ENCODE data around the gene SLC25A43.
A peak's percentile ranks its signal among the peaks of the same experiment; 100 is the strongest.
"Not testable (repeated sequence)": the region's sequence is repeated elsewhere in the genome, so short reads cannot be mapped to it uniquely, and the experiment has no call there.

SLC25A43 gene

DNA sequence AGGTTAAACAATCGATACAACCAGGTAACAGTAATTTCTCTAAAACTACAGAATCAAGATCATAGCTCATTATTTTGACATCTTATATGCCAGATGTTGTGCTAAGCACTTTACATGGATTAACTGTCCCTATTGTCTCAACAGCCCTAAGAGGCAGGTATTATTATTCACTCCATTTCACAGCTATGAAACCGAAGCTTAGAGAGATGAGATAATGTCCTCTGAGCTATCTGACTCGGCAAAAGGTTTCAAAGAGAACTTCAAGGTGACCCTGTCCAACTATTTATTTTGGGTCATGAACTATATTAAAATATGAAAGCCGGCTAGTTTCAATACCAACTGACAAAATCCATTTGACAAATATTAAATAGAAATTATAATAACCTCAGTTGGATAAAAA lies 79.4 kb downstream of the SLC25A43 start:
- TF ChIP-seq, protein P1, sequence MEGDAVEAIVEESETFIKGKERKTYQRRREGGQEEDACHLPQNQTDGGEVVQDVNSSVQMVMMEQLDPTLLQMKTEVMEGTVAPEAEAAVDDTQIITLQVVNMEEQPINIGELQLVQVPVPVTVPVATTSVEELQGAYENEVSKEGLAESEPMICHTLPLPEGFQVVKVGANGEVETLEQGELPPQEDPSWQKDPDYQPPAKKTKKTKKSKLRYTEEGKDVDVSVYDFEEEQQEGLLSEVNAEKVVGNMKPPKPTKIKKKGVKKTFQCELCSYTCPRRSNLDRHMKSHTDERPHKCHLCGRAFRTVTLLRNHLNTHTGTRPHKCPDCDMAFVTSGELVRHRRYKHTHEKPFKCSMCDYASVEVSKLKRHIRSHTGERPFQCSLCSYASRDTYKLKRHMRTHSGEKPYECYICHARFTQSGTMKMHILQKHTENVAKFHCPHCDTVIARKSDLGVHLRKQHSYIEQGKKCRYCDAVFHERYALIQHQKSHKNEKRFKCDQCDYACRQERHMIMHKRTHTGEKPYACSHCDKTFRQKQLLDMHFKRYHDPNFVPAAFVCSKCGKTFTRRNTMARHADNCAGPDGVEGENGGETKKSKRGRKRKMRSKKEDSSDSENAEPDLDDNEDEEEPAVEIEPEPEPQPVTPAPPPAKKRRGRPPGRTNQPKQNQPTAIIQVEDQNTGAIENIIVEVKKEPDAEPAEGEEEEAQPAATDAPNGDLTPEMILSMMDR (IDR thresholded peaks at IDR 0.05; ENCODE audit: low read depth, low read length, missing control alignments) = no peak
- DNase-seq (ENCODE audit: extremely low read depth, low read depth) = no peak
- H3K4me3 ChIP-seq (replicated peaks; ENCODE audit: low read depth, low read length) = no peak overlapping the region

GRCh38 chrX:119479845-119480244 lies 80.7 kb downstream of the SLC25A43 start:
- TF ChIP-seq, protein P1 (IDR thresholded peaks at IDR 0.05; ENCODE audit: low read depth, low read length, missing control alignments) = no peak
- no peak for DNase-seq (ENCODE audit: extremely low read depth, low read depth)
- H3K4me3 ChIP-seq (replicated peaks; ENCODE audit: low read depth, low read length) = no peak overlapping the region

- DNase-seq (ENCODE audit: extremely low read depth, low read depth) = no peak
- no peak overlapping the region for H3K4me3 ChIP-seq (replicated peaks; ENCODE audit: low read depth, low read length)
- TF ChIP-seq, protein P1 (IDR thresholded peaks at IDR 0.05; ENCODE audit: low read depth, low read length, missing control alignments) = no peak
Observed at GRCh38 chrX:119481323-119481801, 82.2 kb downstream of the SLC25A43 start.

GRCh38 chrX:119482041-119482440 lies 82.9 kb downstream of the SLC25A43 start:
- DNase-seq (ENCODE audit: extremely low read depth, low read depth) = no peak
- H3K4me3 ChIP-seq (replicated peaks; ENCODE audit: low read depth, low read length) = peak overlapping the region; percentile 19; the same call in 1 of the 2 replicates
- TF ChIP-seq, protein P1 (IDR thresholded peaks at IDR 0.05; ENCODE audit: low read depth, low read length, missing control alignments) = no peak

DNA sequence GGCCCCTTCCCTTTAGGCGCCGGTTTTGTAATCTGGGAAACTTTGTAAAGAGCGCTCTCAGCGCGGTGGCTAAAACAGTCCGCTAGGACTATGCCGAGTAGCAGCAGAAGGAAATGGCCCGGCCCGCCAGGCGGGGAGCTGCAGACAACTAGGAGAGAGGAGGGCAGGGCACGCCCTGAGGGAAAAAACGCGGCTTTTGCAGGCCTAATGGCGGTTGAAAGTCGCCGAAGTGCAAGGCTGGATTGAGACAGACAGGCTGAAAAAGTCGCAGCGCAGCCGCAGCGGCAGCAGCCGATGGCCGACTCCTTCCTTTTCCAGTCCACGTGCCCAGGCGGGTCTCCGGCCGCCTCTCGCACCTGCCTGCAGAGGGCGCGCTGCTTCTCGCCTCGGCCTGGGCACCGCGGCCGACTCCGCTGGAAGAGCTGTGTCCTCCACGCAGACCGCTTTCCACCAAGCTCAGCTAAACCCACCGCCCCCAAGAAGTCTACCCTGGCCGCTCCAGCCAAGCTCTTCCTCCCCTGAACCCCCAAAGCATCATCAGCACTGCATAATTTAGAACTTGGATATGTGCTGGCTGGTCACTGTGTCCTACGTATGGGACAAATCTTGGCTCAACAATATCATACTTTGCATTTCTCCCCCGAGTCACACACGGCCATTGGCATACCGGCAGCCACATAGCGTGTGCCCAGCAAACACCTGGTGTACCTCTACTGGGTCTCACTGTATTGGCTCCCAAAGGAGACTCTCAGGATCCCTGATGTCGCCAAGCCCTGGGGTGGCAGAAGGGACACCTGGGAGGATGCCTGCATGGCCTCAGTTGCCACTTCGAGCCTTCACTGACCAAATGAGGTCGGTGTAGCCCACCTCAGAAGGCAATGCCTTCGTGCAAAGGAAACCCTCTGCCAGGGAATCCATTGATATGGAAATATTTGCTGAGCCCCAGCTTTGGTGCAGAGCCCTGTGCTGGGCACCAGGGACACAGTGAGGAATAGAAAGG lies 83.6 kb downstream of the SLC25A43 start:
- peak overlapping the region; percentile 19 for H3K4me3 ChIP-seq (replicated peaks; ENCODE audit: low read depth, low read length)
- no peak for DNase-seq (ENCODE audit: extremely low read depth, low read depth)
- TF ChIP-seq, protein P1 (IDR thresholded peaks at IDR 0.05; ENCODE audit: low read depth, low read length, missing control alignments) = peak; percentile 62

- TF ChIP-seq, protein P1 (IDR thresholded peaks at IDR 0.05; ENCODE audit: low read depth, low read length, missing control alignments) = no peak
- no peak overlapping the region for H3K4me3 ChIP-seq (replicated peaks; ENCODE audit: low read depth, low read length)
- DNase-seq (ENCODE audit: extremely low read depth, low read depth) = no peak
Observed at GRCh38 chrX:119486745-119487144, 87.6 kb downstream of the SLC25A43 start.

DNA sequence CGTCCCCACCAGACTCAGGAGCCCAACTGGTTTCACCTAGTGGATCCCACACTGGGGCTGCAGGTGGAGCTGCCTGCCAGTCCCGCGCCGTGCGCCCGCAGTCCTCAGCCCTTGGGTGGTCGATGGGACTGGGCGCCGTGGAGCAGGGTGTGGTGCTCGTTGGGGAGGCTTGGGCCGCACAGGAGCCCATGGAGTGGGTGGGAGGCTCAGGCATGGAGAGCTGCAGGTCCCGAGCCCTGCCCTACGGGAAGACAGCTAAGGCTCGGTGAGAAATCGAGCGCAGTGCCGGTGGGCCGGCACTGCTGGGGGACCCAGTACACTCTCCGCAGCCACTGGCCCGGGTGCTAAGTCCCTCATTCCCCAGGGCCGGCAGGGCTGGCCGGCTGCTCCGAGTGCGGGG lies 88.6 kb downstream of the SLC25A43 start:
- DNase-seq (ENCODE audit: extremely low read depth, low read depth); H3K4me3 ChIP-seq (replicated peaks; ENCODE audit: low read depth, low read length): not testable (repeated sequence)

Data from HFF-Myc (cell line).